Endothelial cell (in vitro differentiated cells): Measurements from ENCODE around the gene AFF2. TPM values are rescaled to one million over a fixed set of nuclear protein-coding genes. Genes with fewer than 3 reads are reported as not detected.

Experiments used
- DNase-seq: peaks from one replicate; pipeline ENCODE4 v3.0.0; 2021; ENCODE audit warnings: low spot score
- H3K27ac Mint-ChIP-seq: one replicate; pipeline ENCODE4 v1.8.0; 2021; ENCODE audit warnings: mixed read lengths, inconsistent platforms; ENCODE audit not compliant: unreplicated experiment
- H3K27me3 Mint-ChIP-seq: one replicate; pipeline ENCODE4 v1.8.0; 2021; ENCODE audit warnings: mild to moderate bottlenecking, moderate library complexity, mixed read lengths, inconsistent platforms; ENCODE audit not compliant: unreplicated experiment
- H3K36me3 Mint-ChIP-seq: one replicate; pipeline ENCODE4 v1.8.0; 2021; ENCODE audit warnings: mild to moderate bottlenecking, low read depth, mixed read lengths, inconsistent platforms; ENCODE audit not compliant: unreplicated experiment
- H3K4me1 Mint-ChIP-seq: one replicate; pipeline ENCODE4 v1.8.0; 2021; ENCODE audit warnings: mild to moderate bottlenecking, mixed read lengths, inconsistent platforms; ENCODE audit not compliant: unreplicated experiment
- H3K4me3 Mint-ChIP-seq: one replicate; pipeline ENCODE4 v1.8.0; 2021; ENCODE audit warnings: mild to moderate bottlenecking, mixed read lengths, inconsistent platforms; ENCODE audit not compliant: unreplicated experiment
- H3K9me3 Mint-ChIP-seq: one replicate; pipeline ENCODE4 v1.8.0; 2021; ENCODE audit warnings: mixed read lengths, inconsistent platforms; ENCODE audit not compliant: unreplicated experiment
- total RNA-seq: library from RNA; stranded (reverse); fragmentation: NEBNext Ultra II Directional; extraction: Animal tissue kit (Norgen Biotek cat#: 25700); gene quantifications from one replicate; pipeline ENCODE4 v1.2.1, GENCODE V29; 2021; ENCODE audit not compliant: unreplicated experiment
- TF ChIP-seq, protein P1 (sequence below): fragments of 200-600 bp; sonication (generic); IDR thresholded peaks from one replicate; pipeline ENCODE4 v1.5.0; 2021; ENCODE audit warnings: antibody characterized with exemption; ENCODE audit not compliant: unreplicated experiment

Gene AFF2
- total RNA-seq, 1 donor from 2014 or later = 9.3 TPM

DNA sequence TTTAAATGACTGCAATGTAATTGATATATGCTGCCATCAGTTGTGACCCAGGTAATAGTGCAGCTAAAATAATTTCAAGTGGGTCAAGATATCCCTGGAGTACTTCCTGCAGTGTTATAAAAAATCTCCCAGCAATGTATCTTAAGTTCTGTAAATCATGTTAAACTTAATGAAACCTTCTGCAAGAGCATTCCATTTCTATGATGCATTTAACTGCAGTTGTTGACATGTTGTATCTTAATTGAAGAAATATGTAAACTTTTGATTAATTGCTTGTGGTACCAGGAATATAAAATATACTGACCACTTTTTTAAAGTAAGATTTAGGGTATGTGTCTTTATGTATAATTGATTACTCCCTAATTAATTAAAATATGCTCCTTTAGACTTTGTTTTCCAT is 213.6 kb downstream of the AFF2 start:
- H3K9me3 Mint-ChIP-seq = no peaks in the 10 kb centered on the region
- H3K27me3 Mint-ChIP-seq = no peaks in the 10 kb centered on the region
- DNase-seq = no peak
- H3K36me3 Mint-ChIP-seq = no peaks in the 10 kb centered on the region
- no peak overlapping the region for H3K27ac Mint-ChIP-seq
- TF ChIP-seq, protein P1, sequence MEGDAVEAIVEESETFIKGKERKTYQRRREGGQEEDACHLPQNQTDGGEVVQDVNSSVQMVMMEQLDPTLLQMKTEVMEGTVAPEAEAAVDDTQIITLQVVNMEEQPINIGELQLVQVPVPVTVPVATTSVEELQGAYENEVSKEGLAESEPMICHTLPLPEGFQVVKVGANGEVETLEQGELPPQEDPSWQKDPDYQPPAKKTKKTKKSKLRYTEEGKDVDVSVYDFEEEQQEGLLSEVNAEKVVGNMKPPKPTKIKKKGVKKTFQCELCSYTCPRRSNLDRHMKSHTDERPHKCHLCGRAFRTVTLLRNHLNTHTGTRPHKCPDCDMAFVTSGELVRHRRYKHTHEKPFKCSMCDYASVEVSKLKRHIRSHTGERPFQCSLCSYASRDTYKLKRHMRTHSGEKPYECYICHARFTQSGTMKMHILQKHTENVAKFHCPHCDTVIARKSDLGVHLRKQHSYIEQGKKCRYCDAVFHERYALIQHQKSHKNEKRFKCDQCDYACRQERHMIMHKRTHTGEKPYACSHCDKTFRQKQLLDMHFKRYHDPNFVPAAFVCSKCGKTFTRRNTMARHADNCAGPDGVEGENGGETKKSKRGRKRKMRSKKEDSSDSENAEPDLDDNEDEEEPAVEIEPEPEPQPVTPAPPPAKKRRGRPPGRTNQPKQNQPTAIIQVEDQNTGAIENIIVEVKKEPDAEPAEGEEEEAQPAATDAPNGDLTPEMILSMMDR = no peak
- no peak overlapping the region for H3K4me3 Mint-ChIP-seq
- H3K4me1 Mint-ChIP-seq = no peaks in the 10 kb centered on the region

DNA sequence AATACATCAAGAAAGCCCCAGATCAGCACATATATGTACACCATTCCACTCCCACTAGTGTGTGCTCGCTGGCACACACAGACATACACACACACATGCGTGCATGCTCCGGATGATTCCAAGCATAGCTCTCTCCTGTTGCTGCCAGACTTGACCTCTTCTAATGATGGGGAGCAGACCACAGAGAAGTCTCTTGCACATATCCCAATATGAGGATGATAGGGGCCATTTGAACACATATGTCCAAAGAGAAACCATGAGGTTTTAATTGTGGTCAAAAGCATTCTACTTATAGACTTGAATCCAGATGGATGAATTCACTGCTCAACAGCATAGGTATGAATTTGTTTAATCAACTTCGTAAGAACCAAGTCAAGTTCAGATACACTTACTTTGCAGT is 214.9 kb downstream of the AFF2 start:
- H3K27ac Mint-ChIP-seq = no peak overlapping the region
- H3K4me1 Mint-ChIP-seq = no peaks in the 10 kb centered on the region
- TF ChIP-seq, protein P1 = no peak
- no peaks in the 10 kb centered on the region for H3K9me3 Mint-ChIP-seq
- no peaks in the 10 kb centered on the region for H3K27me3 Mint-ChIP-seq
- DNase-seq = no peak
- H3K36me3 Mint-ChIP-seq = no peaks in the 10 kb centered on the region
- H3K4me3 Mint-ChIP-seq = no peak overlapping the region

DNA sequence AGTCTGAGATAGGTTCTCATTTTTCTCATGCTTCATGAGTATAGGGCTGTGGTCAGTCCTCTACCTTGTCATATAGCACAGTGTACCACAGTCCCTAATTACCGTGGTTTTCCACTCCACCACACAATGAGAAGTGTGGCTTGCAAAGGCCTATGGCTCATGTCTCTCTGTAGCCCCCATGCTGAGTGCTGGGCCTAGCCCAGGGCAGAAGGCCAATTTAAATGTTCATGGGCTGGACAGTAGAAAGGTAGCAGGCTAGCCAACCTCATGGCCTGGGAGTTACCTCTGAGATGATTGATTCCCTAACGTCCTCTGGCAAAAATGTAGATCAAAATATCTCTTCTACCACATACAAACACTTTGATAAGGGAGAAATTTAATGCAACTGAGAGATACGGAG is 222.5 kb downstream of the AFF2 start:
- Mint-ChIP-seq H3K27ac (no peak overlapping the region), H3K4me1 (no peaks in the 10 kb centered on the region), H3K4me3 (no peak overlapping the region), H3K36me3 (no peaks in the 10 kb centered on the region), H3K9me3 (no peaks in the 10 kb centered on the region), H3K27me3 (no peaks in the 10 kb centered on the region)
- TF ChIP-seq, protein P1 = no peak
- no peak for DNase-seq

DNA sequence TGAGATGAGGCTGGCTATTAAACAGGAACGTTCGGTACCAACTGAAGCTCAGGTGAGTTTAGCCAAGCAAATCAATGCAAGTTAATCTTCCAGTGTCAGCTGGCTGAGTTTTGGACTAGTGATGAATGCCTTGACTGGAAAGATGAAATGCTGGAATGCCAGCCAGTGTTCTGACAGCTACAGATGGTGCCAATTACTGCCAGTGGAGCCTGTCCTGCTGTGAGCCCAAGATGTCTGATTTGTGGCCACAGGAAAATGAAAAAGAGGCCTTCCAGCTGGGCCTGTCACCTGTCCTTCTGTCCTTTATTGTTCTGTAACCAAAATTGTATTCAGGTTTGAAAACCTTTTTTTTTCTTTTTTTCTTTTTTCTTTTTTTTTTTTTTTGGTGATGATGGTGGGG is 223.1 kb downstream of the AFF2 start:
- TF ChIP-seq, protein P1 = no peak
- H3K4me1 Mint-ChIP-seq = no peaks in the 10 kb centered on the region
- H3K4me3 Mint-ChIP-seq = no peak overlapping the region
- H3K9me3 Mint-ChIP-seq = no peaks in the 10 kb centered on the region
- H3K27me3 Mint-ChIP-seq = no peaks in the 10 kb centered on the region
- H3K27ac Mint-ChIP-seq = no peak overlapping the region
- H3K36me3 Mint-ChIP-seq = no peaks in the 10 kb centered on the region
- no peak for DNase-seq

DNA sequence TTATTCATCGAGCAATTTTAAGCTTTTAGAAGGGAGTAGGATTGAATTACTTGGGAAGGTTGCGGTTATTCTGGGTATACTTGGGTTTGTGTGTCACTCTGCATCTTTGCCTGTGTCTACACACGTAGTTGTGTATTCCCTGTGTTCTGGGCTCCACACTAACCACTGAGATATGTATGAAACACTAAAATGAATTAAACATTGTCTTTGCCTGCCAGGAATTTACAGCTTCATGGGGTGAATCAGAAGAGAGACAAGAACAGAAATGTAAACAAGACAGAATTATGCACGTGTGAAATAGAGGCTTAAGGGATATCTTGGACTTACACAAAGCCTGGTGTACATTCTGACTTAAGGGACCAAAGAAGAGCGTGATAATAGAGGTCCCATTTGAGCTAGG is 228.5 kb downstream of the AFF2 start:
- Mint-ChIP-seq H3K9me3 (no peaks in the 10 kb centered on the region), H3K27me3 (no peaks in the 10 kb centered on the region), H3K4me3 (no peak overlapping the region), H3K27ac (no peak overlapping the region), H3K36me3 (no peaks in the 10 kb centered on the region), H3K4me1 (no peaks in the 10 kb centered on the region)
- TF ChIP-seq, protein P1 = no peak
- DNase-seq = no peak
